HepG2 (cell line): ENCODE data around the gene AKT3. TPM values are rescaled to one million over a fixed set of nuclear protein-coding genes. Genes with fewer than 3 reads are reported as not detected.

Experiments used
- ATAC-seq: fragments of 200-7000 bp; cut with Tn5 transposase; 3 replicates; pipeline ENCODE4 v1.9.1; 2020; ENCODE audit warnings: mild to moderate bottlenecking, moderate library complexity
- BruUV-seq: library from RNA; stranded (reverse); fragments of 400-500 nt; replicated peaks from 2 replicates; lab custom pipeline; 2021; lab: Mats Ljungman, UMichigan
- CTCF ChIA-PET: fragments of 300-600 bp; formaldehyde crosslinking; extraction: SDS; loops from one replicate; lab custom pipeline; 2021; ENCODE audit warnings: low total read pairs, inconsistent platforms, low intra/inter-chr PET ratio; lab: Yijun Ruan, JAX
- POLR2A ChIA-PET: fragments of 350-600 bp; sonication (Branson Sonifier 250); formaldehyde crosslinking; loops from one replicate; lab custom pipeline; 2020; ENCODE audit warnings: antibody characterized with exemption, inconsistent platforms; lab: Yijun Ruan, JAX
- DNase-seq: peaks from one replicate; pipeline ENCODE4 v3.0.0-alpha.2; 2015; ENCODE audit warnings: low spot score
- FAIRE-seq: peaks from 3 replicates; lab custom pipeline; 2011; peaks lifted over from hg19 to GRCh38; lab: Jason Lieb, UNC
- H2AFZ ChIP-seq: one replicate; pipeline ENCODE4 v1.6.1; 2011; ENCODE audit warnings: low read length, inconsistent platforms
- H3K27ac ChIP-seq: fragments of 300-600 bp; 3 replicates; pipeline ENCODE4 v1.8.0; 2011; ENCODE audit warnings: mixed run types, mild to moderate bottlenecking, mixed read lengths, low read length, inconsistent platforms; ENCODE audit not compliant: insufficient read depth; ENCODE audit errors: extremely low read length
- H3K27me3 ChIP-seq, 2 experiments: fragments of 200-600 bp in 1 of 2; 2 replicates in 1 of 2; 3 replicates in 1 of 2; pipeline versions ENCODE4 v1.6.0 to v1.8.0; 2011; ENCODE audit warnings: low read length in 2 of 2, mild to moderate bottlenecking in 2 of 2, moderate library complexity in 2 of 2, inconsistent platforms in 1 of 2; ENCODE audit not compliant: insufficient read depth in 2 of 2, control insufficient read depth in 1 of 2
- H3K36me3 ChIP-seq, 2 experiments: fragments of 200-600 bp in 1 of 2; replicated peaks in 1 of 2; 2 replicates in 1 of 2; 3 replicates in 1 of 2; pipeline versions ENCODE4 v1.5.1 to v1.8.0; 2011; ENCODE audit warnings: low read length in 2 of 2, inconsistent platforms in 1 of 2; ENCODE audit not compliant: insufficient read depth in 2 of 2, control insufficient read depth in 1 of 2
- H3K4me1 ChIP-seq: 2 replicates; pipeline ENCODE4 v1.5.1; 2012; ENCODE audit warnings: low read length, inconsistent platforms; ENCODE audit not compliant: insufficient read depth
- H3K4me2 ChIP-seq: 2 replicates; pipeline ENCODE4 v1.6.0; 2011; ENCODE audit warnings: low read depth, low read length, inconsistent platforms
- H3K4me3 ChIP-seq, 3 experiments: fragments of 200-600 bp in 1 of 3; sonication (generic), shearing (Covaris generic) in 1 of 3; replicated peaks in 1 of 3; 2 replicates each; pipeline ENCODE4 v1.5.1; 2011 to 2016; ENCODE audit warnings: low read length in 3 of 3, inconsistent platforms in 2 of 3, low read depth in 2 of 3, mild to moderate bottlenecking in 2 of 3, control low read depth in 1 of 3, mixed read lengths in 1 of 3; ENCODE audit not compliant: insufficient read depth in 1 of 3
- H3K79me2 ChIP-seq: one replicate; pipeline ENCODE4 v1.6.1; 2011; ENCODE audit warnings: low read length, inconsistent platforms; ENCODE audit not compliant: insufficient read depth
- H3K9ac ChIP-seq: 2 replicates; pipeline ENCODE4 v1.6.0; 2011; ENCODE audit warnings: mild to moderate bottlenecking, low read depth, low read length, inconsistent platforms; ENCODE audit not compliant: insufficient read depth
- H3K9me3 ChIP-seq: 2 replicates; pipeline ENCODE4 v1.5.1; 2012; ENCODE audit warnings: mild to moderate bottlenecking, low read length
- H4K20me1 ChIP-seq: 2 replicates; pipeline ENCODE4 v1.6.0; 2011; ENCODE audit warnings: inconsistent platforms, mild to moderate bottlenecking, low read length, moderate library complexity; ENCODE audit not compliant: insufficient read depth
- ELF3 ChIP-seq: IDR thresholded peaks from 2 replicates; pipeline ENCODE4 v1.6.1; 2016; ENCODE audit warnings: missing genetic modification reagents, missing compliant biosample characterization
- HOXA7 ChIP-seq: sonication (generic); formaldehyde crosslinking; IDR thresholded peaks from 2 replicates; pipeline ENCODE4 v1.8.1; 2022; ENCODE audit warnings: mild to moderate bottlenecking, missing genetic modification reagents, moderate library complexity
- JARID2 ChIP-seq: sonication (generic); formaldehyde crosslinking; IDR thresholded peaks from 2 replicates; pipeline ENCODE4 v1.8.1; 2023; ENCODE audit warnings: missing genetic modification reagents, inconsistent platforms; ENCODE audit not compliant: insufficient replicate concordance
- NFYB ChIP-seq: sonication (generic); formaldehyde crosslinking; IDR thresholded peaks from 2 replicates; pipeline ENCODE4 v1.4.0; 2020; ENCODE audit warnings: missing genetic modification reagents
- SIN3A ChIP-seq: IDR thresholded peaks from 2 replicates; pipeline ENCODE4 v1.6.1; 2011; ENCODE audit warnings: low read depth, mild to moderate bottlenecking, control low read depth, low read length, borderline replicate concordance
- SP2 ChIP-seq: sonication (generic); formaldehyde crosslinking; IDR thresholded peaks from 2 replicates; pipeline ENCODE4 v1.5.1; 2020; ENCODE audit warnings: mild to moderate bottlenecking, missing genetic modification reagents
- SRY ChIP-seq: sonication (generic); formaldehyde crosslinking; IDR thresholded peaks from 2 replicates; pipeline ENCODE4 v1.8.0; 2022; ENCODE audit warnings: mild to moderate bottlenecking, missing genetic modification reagents
- ZBTB38 ChIP-seq: sonication (generic); formaldehyde crosslinking; IDR thresholded peaks from 2 replicates; pipeline ENCODE4 v1.5.1; 2020; ENCODE audit warnings: mild to moderate bottlenecking, missing genetic modification reagents
- ZBTB42 ChIP-seq: sonication (generic); formaldehyde crosslinking; IDR thresholded peaks from 2 replicates; pipeline ENCODE4 v1.5.0; 2020; ENCODE audit warnings: mild to moderate bottlenecking, missing genetic modification reagents
- ZKSCAN1 ChIP-seq: fragments of 150-350 bp; IDR thresholded peaks from 2 replicates; pipeline ENCODE4 v1.6.1; 2014; ENCODE audit warnings: low read length
- ZNF570 ChIP-seq: sonication (generic); formaldehyde crosslinking; IDR thresholded peaks from 2 replicates; pipeline ENCODE4 v1.4.0; 2020; ENCODE audit warnings: mild to moderate bottlenecking, missing genetic modification reagents, borderline replicate concordance
- ZNF703 ChIP-seq: sonication (generic); formaldehyde crosslinking; IDR thresholded peaks from 2 replicates; pipeline ENCODE4 v1.5.1; 2020; ENCODE audit warnings: missing genetic modification reagents, mild to moderate bottlenecking, moderate library complexity, borderline replicate concordance
- ZNF879 ChIP-seq: sonication (generic); formaldehyde crosslinking; IDR thresholded peaks from 2 replicates; pipeline ENCODE4 v1.8.1; 2023; ENCODE audit warnings: missing genetic modification reagents
- WGBS: methylation state at CpG from one replicate; pipeline ENCODE4 v1.1.6; 2017; ENCODE audit warnings: low lambda C conversion rate; 5-methylcytosine and 5-hydroxymethylcytosine counted together
- in situ Hi-C: cut with HindIII; loops from 2 replicates; pipeline ENCODE4 v1.10.0; 2017; ENCODE audit warnings: low pct_unique_long_range_greater_than_20kb; ENCODE audit not compliant: extremely low pct_ligation_motif_present
- intact Hi-C: fragments of 100-400 bp; cut with micrococcal nuclease; formaldehyde crosslinking; loops from one replicate; pipeline ENCODE4 v1.10.0; 2022; ENCODE audit not compliant: unreplicated experiment
- polyA plus RNA-seq, 8 experiments: library from polyadenylated mRNA; depleted of rRNA in 3 of 8; stranded (reverse) in 7 of 8; unstranded in 1 of 8; fragments of >200 nt; fragmentation: Illumina TruSeq in 4 of 8; extraction: Trizol in 4 of 8; gene quantifications; 2 replicates each; pipeline versions ENCODE4 v1.2.1 to v1.2.3, GENCODE V29; 2011 to 2016; ENCODE audit warnings: low read depth in 4 of 8, missing spikeins in 1 of 8, mixed read lengths in 1 of 8; ENCODE audit not compliant: insufficient read depth in 1 of 8
- total RNA-seq, 5 experiments: library from RNA; depleted of rRNA; stranded (reverse); fragments of >200 nt; fragmentation: Illumina TruSeq; extraction: Trizol; gene quantifications; 2 replicates each; pipeline ENCODE4 v1.2.3, GENCODE V29; 2016; ENCODE audit warnings: low read depth in 1 of 5

Gene AKT3
- total and polyA plus RNA-seq, 2 of the 13 experiments (the other 11 are each of a cell fraction or from before 2014, with no cell fraction given), result 0.07 TPM

- no peak for FAIRE-seq
- Histone ChIP-seq H3K4me2 (no peak overlapping the region), H2AFZ (no peak overlapping the region), H3K79me2 (no peaks in the 10 kb centered on the region), H3K27me3 (no peaks in the 10 kb centered on the region), H4K20me1 (no peaks in the 10 kb centered on the region), H3K9ac (no peak overlapping the region), H3K4me3 (no peak overlapping the region), H3K4me1 (no peaks in the 10 kb centered on the region), H3K9me3 (no peaks in the 10 kb centered on the region), H3K27ac (no peak overlapping the region), H3K36me3 (no peaks in the 10 kb centered on the region)
- ChIA-PET CTCF (no interaction called here), POLR2A (no interaction called here)
- no peak for ATAC-seq
- in situ Hi-C loops, result no loop called here
- TF ChIP-seq ELF3 (CRISPR knock-in tag), result no peak
- TF ChIP-seq ZNF703 (CRISPR knock-in tag), result no peak
- no peak for TF ChIP-seq SRY (CRISPR knock-in tag)
- no peak for TF ChIP-seq HOXA7 (CRISPR knock-in tag)
- no peak for TF ChIP-seq SIN3A
- TF ChIP-seq JARID2 (CRISPR knock-in tag), result no peak
- no peak for TF ChIP-seq ZBTB42 (CRISPR knock-in tag)
- no peak for TF ChIP-seq NFYB (CRISPR knock-in tag)
- TF ChIP-seq ZNF570 (CRISPR knock-in tag), result no peak
- no peak for TF ChIP-seq ZNF879
- TF ChIP-seq ZKSCAN1, result no peak
- no peak for TF ChIP-seq ZBTB38 (CRISPR knock-in tag)
- TF ChIP-seq SP2 (CRISPR knock-in tag), result no peak
- intact Hi-C loops, result no loop called here
- BruUV-seq, result no TSS peak
- no peak for DNase-seq
- WGBS, result 7% methylated on average over 5 of the region's 8 CpGs
Measured at GRCh38 chr1:243784506-243784905, 65.5 kb downstream of the AKT3 start.
